Posterior vena cava (tissue), 2 donors: ENCODE results near the gene KRT73. TPM values are rescaled to one million over a fixed set of nuclear protein-coding genes. Genes with fewer than 3 reads are reported as not detected.

Experiments used
- DNase-seq: peaks from one replicate; pipeline ENCODE4 v3.0.0-alpha.2; 2020; ENCODE audit warnings: low spot score
- intact Hi-C, 2 donors: fragments of 100-400 bp; cut with DNase I; formaldehyde crosslinking; loops; one replicate each; pipeline versions ENCODE4 v1.14.1 to v1.14.2; 2022 to 2023
- total RNA-seq, 2 donors: library from RNA; stranded (reverse); fragmentation: NEBNext Ultra II Directional; extraction: Animal tissue kit (Norgen Biotek cat#: 25700); gene quantifications; one replicate each; pipeline ENCODE4 v1.2.1, GENCODE V29; 2021
- donor health status: DM: yes; HTN: yes; CAD: no.
- donor health status: DM: yes; HTN: yes; CAD: no.

The KRT73 gene
- total RNA-seq, 2 donors from 2014 or later, result not detected

DNA sequence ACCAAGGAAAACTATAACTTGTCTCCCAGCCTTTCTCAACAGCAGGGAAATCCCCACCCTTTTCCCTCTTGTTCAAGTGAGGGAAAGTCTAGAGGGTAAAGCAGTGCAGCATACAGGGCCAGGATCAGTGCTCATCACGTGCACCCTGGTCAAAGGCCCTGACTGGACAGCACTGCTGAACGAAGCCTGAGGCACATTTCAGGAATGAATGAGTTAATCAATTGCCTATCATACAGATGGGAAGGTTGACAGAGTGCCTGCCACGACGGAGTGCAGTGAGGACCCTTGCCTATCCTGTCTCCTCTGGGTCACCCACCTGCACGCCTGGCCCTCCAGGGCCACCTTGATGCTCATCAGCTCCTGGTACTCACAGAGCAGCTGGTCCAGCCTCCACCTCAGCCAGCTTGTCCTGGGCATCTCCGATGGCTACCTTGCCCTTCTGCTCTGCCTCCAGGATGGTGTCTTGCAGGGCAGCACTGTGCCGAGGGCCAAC, 11.7 kb upstream of the KRT73 start:
- intact Hi-C loops, result no loop called here
- no peak for DNase-seq

DNA sequence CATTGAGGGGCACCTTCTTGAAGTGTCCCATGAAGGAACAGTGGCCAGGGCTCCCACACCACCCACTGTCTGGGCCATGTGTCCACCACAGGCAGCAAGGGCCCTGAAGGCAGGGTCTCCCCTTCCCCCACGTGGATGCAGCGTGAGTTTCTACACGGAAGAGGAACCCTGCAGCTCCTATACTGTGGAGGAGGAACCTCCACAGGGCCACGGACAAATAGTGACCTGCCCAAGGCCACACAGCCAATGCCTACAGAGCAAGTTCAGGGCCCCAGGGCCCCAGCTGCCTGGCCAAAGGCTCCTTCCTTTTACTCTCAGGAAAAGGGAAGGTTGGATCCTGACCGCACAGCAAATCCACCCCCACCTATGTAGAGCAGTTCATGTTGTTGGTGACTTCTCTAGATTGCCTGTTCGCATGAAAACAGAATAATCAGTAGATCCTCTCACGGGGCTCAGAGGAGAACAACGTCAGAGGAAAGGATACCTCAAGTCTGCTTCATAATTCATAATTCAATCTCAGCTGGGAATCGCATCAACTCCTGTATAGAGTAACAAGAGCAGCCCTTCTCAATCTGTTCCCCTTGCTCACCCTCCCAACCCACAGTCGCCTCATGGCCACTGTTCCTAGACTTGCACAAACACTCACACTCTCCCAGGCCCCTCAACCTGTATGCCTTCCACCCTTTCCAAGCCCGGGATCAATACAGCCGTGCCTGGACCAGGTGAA, 11.1 kb upstream of the KRT73 start:
- intact Hi-C loops, result no loop called here
- no peak for DNase-seq

DNA sequence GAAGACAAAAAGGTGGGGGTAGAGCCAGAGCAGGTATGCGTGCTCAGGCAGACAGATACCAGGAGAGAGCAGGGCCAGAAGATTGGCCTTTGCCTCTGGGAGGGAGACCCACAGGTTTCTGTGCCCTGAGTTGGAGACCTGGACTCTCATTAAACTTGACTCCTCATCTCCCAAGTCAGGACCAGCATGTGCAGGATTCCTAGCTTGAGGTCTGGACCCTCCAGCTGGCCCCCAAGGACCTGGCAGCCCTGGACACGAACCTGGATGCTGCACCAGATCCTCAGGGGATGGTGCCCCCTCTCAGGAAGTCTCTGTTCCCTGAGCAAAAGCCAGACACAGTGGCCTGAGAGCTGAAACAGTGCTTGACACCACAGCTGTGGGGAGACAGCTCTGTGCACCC, 10.5 kb upstream of the KRT73 start:
- no peak for DNase-seq
- intact Hi-C loops, result no loop called here

DNA sequence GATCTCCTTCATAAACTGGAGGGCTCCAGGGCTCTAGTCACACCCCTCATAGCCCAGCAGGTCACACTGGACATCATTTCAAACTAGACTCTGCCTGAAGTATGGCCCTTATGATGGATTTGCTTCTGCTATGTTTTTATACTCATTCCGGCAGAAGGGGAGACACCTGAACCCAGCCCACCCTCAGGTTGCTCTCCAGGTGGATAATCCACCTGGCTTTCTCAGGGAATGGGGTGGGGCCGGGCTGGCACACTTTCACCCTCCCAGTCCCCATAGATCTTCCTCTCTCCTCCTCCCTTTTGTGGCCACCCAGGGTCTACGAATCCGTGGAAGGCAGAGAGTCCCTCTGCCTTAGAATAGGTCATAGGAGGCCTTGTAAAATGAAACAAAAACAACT, 9.8 kb upstream of the KRT73 start:
- no peak for DNase-seq
- intact Hi-C loops, result no loop called here

DNA sequence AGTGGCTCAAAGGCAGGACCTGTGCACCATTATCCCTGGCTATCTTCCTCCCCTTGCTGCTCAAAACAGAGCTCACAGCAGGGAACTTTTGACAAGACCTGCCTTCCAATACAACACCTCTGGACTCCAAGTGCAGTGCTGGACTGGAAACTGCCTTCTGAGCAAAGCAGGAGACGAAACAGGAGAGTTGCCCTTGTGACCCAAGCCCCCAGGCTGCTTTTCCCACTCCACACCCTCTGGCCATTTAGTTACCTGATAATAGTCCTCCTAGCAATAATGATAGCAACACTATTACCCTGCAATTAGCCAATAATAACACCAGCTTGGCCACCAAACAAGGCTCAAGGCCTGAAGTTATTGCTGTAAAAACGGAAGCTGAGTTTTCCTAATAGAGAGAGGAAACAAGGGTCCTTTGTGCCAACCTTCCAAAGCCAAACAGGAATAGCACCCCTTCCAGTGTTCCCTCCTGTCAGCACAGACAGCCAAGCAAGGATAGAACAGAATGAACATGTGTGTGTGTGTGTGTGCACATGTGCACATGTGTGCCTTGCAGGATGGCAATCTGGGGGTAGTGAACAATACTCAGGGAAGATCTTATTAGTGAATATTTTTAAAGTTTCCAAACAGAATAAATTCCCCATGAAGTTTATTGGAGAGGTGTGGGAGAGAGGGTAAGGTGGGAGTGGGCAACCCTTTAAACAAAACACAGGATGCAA, 9.2 kb upstream of the KRT73 start:
- DNase-seq, result no peak
- intact Hi-C loops, result no loop called here

DNA sequence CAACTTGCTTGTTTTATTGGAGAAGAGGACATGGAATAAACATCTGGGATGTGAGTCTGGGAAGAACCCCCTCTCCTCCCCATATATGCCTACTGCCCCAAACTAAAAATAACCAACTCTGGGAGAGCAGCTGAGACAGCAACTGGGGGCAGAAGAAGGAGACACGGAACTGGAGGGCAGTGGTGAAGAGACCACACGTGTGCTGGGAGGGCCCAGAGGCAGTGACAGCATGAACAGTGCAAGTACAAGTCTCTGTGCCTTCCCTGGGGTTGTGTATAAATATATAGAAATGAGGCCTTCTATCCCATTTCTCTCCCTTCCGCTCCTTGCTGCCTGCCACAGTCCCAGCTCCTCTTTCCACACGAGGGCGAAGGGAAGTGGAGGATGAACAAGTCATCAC, 4.0 kb upstream of the KRT73 start:
- intact Hi-C loops, result no loop called here
- no peak for DNase-seq

DNA sequence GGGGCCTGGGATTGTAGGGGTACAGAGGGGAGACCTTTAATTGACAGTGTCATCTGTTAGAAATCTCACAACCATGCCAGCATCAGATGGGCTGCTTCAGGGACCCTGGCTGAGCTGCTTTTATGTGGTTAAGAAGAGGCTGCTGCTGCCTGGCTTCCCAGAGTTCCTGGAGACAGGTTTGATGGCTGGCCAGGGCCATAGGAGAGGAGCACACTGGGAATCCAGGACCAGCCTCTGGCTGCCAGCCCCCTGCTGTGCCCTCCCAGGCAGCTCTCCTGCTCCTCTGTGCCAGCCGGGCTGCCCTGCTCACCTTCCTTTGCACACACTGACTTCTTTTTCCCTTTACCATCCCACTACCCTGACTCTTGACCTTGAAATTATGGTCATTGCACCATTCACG, 507 bp upstream of the KRT73 start:
- intact Hi-C loops, result no loop called here
- DNase-seq, result no peak

DNA sequence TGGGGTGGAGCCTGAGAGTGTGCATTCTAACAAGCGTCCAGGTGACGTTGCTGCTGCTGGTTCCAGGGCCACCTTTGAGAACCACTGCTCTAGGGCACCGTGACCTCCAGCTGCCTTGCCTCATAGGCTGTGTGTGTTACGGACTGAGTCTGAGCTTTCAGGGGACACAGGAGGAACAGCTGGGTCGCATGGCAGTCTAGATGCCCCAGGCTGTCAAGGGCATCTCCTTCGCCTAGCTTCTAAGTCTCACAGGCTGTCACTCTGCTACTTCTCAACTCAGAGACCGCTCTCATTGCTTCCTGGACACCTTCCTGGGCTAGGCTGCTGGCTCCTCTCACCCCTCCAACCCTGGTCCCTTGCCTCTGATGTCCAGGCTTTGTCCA, 965 bp downstream of the KRT73 start:
- intact Hi-C loops, result no loop called here
- DNase-seq, result no peak

DNA sequence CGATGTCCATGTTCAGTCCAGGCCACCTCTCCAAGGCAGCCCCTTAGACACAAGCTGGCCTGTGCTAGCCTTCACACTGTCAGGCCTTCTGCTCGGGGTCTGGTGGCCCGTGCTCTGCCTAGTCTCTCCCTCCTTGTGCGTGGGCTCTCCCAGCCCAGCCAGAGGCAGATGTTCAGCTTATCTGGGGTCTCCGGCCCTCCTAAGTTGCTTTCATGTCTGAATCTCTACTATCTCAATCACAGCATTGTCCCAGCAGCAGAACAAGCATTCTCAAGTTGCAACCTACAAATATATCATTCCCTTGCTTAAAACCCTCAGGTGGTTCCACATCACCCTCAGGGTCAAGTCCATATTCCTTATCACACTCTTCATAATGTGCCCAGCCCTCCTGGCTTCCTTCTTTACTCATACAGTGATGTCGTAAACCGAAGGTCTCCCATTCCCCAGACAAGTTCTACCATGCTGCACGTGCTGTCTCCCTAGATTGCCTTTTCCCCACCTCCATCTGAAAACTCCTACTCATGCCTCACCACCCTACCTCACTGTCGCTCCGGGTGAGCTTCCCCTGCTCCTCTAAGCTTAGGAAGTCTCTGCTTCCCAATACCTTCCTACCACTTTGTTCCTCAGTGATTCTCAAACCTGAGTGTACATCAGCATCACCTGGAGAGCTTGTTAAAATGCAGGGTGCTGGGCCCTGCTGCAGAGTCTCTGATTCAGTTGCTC, 1.5 kb downstream of the KRT73 start:
- no peak for DNase-seq
- intact Hi-C loops, result no loop called here

DNA sequence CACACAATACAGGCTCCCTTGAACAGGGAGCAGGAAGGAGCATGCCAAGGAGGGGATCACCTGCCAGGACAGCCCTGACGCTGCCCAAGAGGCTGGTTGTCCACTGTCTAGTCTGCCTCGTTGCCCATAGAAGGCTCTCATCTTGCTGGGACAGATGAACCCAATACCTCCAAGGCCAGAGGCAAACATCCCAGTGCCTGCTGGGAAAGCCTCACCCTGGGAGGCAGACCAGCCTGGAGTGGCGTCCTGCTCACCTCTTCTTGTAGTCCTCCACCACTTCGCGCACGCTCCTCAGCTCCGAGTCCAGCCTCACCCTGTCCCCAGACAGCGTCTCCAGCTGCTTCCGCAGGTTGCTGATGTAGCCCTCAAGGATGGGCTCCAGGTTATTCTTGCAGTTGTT, 2.4 kb downstream of the KRT73 start:
- intact Hi-C loops, result no loop called here
- DNase-seq, result no peak

DNA sequence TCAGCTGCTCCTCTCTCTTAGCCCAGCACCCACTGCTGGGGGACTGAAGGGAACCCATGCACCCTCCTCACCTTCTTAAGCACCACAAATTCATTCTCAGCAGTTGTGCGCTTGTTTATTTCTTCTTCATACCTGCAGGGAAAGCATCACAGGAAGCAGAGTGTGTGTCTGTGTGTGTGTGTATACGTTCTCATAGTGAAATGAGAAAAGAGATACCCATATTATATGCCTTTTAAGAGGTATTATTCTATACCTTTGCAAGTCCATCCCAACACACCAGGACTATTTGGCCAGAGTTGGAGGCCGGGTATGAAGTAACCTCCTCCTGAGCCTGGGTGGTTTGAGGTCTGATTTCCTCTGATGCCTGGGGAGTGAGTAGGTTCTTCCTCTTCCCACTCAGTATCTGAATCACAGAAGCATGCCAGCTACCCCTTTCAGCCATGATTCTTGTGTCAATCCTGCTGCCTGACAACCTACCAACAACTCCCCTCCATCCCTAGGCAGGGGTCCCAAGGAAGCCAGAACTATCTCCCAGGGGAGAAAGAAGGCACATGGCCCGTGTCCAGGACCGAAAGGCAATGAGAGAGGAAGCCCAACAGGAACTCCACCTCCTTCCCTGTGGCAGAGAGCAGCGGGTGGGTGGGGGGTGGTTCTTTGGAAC, 3.0 kb downstream of the KRT73 start:
- intact Hi-C loops, result no loop called here
- DNase-seq, result no peak

DNA sequence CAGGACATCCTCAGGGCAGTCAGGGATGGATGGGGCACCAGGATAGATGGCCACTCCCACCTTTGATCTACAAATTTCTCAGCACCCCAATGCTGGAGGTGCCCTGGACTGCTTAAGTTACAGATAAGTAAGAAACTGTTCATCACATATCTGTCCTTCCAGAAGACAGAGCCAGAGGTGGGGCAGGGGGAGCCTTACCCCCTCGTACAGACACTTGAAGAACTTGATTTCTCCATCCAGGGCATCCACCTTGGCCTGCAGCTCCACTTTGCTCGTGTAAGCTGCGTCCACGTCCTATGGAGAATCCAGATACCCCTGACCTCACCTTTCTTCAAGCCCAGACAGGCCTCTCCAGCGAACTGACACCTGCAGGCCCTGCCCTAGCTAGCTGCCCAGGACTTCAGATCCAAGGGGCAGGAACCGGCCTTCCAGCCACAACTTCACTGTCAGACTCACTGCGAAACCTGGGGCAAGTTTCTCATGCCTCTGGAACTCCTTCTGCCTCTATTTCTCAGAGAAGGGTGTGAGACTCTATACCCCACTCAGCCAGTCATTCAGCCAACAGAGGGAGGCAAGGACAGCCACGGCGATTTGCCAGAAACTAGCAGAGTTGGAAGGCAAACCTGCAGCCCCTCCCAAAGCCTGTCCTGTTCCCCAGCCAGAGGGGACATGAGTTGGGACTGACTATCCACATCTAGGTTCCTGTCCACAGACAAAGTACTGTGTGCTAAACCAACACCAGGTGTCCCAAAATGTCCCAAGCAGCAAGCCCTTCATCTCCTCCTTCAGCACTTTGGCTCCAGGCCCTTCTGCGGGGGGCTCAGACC, 3.8 kb downstream of the KRT73 start:
- intact Hi-C loops, result no loop called here
- no peak for DNase-seq

DNA sequence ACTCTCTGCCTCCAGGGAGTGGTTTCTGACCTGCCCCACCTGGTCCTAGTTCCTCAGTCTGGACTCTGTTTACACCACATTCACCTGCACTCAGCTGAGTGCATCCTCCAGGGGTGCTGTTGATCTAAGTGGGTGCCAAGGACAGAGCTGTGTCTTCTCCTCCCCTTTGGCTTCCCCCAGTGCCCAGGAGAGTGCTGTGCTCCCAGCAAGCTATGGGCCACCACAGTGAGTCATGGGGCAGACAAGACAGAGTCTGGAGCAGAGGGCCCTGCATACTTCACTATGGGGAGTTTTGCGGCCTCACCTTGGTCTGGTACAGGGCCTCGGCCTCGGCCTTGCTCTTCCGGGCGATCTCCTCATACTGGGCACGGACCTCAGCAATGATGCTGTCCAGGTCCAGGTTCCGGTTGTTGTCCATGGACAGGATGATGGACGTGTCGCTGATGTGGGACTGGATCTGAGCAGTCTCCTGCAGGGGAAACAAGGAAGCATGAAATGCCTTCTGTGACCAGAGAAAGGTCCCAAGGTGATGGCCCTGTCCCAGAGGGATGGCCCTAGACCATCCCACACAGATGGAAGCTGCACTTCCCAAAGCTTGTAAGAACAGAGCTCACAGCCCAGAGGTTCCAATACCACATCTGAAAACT, 4.9 kb downstream of the KRT73 start:
- intact Hi-C loops, result no loop called here
- DNase-seq, result no peak

DNA sequence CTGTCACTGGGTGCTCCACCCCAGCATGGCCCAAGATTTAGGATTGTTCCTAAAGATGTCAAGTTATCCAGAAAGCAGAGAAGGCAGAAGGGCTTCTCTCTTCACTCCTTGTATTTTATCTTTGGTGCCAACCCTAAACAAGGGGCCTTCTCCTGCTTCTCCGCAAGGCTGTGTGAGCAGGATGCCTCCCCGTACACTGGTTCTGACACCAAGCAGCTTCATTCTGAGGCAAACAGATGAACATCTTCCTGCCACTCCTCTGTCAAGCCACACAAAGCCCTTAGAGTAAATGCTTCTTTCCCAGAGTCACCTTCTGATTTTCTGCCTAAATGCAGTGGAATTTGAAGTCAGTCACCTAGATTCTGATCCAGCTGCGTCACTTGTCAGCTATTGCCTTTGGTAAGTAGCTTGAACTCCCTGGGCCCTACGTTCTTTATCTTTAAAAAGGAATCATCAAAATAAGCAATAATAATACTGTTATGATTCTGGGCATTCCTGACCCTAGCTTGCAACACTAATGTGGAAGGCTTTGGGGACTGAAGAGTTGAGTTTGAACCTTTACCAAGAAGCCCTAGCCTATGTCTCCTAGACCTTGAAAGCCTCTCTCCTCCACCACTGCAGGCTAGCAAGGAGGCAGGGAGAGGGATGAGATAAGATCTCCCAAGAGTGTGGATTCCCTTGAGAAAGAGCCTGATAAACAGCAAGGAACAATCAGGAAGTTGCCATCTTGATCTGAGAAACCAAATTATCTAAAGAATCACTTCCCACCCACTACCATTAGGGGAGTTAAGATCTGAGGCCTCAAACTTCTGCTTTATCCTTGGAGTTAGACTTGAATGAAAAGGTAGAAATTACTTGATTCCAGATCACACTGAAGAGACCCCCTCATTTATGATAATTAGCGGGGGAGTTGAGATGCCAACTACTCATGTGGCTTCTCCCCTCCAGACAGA, 5.7 kb downstream of the KRT73 start:
- intact Hi-C loops, result no loop called here
- DNase-seq, result no peak

DNA sequence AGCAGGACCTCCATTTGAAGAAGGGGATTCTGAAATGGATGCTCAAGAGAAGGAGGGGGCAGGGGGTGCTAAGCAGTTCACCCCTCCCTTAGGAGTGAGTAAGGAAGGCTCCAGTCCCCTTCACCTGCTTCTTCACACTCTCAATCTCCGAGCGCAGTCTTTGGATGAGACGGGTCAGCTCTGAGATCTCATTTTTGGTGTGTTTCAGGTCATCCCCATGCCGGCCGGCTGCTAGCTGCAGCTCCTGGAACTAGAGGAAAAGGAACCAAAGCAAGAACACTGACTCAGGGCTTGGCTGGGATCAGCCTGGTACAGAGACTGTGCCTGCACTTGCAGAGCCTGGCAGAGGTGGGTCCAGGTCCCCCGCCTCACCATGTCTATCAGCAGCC, 7.3 kb downstream of the KRT73 start:
- intact Hi-C loops, result no loop called here
- DNase-seq, result no peak

DNA sequence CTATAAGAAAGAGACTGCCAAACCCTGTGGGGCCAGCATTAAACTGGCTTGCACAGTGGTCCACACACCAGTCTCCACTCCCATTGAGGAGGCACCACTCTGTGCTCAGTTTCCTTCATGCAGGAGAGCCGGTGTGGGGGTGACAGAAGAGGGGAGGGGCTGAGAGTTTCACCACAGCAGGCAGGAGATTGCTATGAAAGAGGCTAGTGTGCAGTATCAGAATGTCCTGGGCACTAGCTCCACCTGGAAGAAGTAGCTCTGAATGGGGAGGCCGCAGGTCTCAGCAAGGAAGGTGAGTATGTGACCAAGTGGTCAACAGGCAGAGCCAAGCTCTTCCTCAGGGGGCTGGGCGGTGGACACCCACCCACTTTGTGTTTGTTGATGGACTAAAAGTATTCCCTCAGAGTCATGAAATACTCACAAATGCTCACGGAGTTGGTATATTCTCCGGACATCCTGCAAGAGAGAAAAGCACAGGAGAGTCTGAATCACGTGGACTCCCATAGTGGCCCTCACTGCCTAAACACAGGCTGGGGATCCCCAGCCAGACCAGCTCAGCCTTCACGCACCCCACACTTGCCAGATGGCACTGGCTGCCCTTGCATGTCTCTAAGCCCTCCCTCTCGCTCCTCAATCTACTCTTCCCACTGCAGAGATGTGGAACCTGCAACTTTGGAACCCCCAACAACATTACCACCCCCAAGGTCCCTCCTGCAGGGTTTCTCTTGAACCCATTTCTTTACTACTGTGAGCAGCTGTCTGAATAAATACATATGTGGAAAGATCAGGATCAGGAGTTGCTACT, 9.3 kb downstream of the KRT73 start:
- no peak for DNase-seq

DNA sequence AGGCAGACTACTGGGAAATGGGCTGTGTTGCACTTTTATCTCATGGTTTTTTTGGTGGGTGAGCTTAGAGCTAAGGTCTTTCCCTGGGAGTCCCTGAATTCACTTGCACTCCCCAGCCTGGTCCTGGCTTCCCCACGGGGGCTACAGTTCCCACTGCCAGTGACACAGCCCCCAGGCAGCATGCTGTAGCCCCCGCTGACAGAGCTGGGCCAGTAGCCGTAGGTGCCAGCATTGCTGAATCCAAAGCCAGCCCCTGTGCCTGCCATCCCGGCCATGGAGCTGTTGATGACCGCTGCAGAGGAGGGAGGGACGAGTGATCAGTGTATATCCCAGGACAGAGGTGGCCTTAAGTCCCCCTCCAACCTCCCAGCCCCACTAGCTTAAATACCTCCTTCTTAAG, 10.2 kb downstream of the KRT73 start:
- intact Hi-C loops, result no loop called here
- DNase-seq, result peak; percentile 52

More for the DNA sequence above, 9.3 kb downstream of the KRT73 start:
- intact Hi-C loops, result no loop called here
